Bronchial epithelial cell (primary cell): Measurements from ENCODE around the gene VANGL2. TPM values are rescaled to one million over a fixed set of nuclear protein-coding genes. Genes with fewer than 3 reads are reported as not detected.

Source experiments
- DNase-seq: peaks from one replicate; pipeline ENCODE4 v3.0.0-alpha.2; 2010; ENCODE audit warnings: low read depth
- FAIRE-seq: peaks from 2 replicates; lab custom pipeline; 2011; peaks lifted over from hg19 to GRCh38; lab: Jason Lieb, UNC
- H3K27me3 ChIP-seq: 2 replicates; pipeline ENCODE4 v1.5.1; 2011; ENCODE audit warnings: low read length; ENCODE audit not compliant: control insufficient read depth, insufficient read depth
- H3K36me3 ChIP-seq: 2 replicates; pipeline ENCODE4 v1.5.1; 2011; ENCODE audit warnings: low read length; ENCODE audit not compliant: control insufficient read depth, insufficient read depth
- H3K4me3 ChIP-seq: 2 replicates; pipeline ENCODE4 v1.5.1; 2011; ENCODE audit warnings: mild to moderate bottlenecking, low read depth, low read length, control low read depth
- CTCF ChIP-seq: IDR thresholded peaks from 2 replicates; pipeline ENCODE4 v1.5.1; 2011; ENCODE audit warnings: mild to moderate bottlenecking, moderate library complexity, low read length, control low read depth, inconsistent platforms; ENCODE audit not compliant: insufficient read depth, severe bottlenecking
- total RNA-seq: library from RNA; depleted of rRNA; stranded (reverse); fragments of >200 nt; gene quantifications from 2 replicates; pipeline ENCODE4 v1.2.1, GENCODE V29; 2014

VANGL2 gene
- total RNA-seq, 1 donor from 2014 or later, result 1.6 TPM

GRCh38 chr1:160399544-160400222 is 681 bp upstream of the VANGL2 start:
- no peak for DNase-seq
- no peak for TF ChIP-seq CTCF
- H3K4me3 ChIP-seq, result peak overlapping the region; percentile 57
- H3K27me3 ChIP-seq, result no peaks in the 10 kb centered on the region
- FAIRE-seq, result no peak
- no peaks in the 10 kb centered on the region for H3K36me3 ChIP-seq

GRCh38 chr1:160400646-160401486 is 502 bp downstream of the VANGL2 start:
- no peak for FAIRE-seq
- DNase-seq, result no peak
- TF ChIP-seq CTCF, result no peak
- Histone ChIP-seq H3K4me3 (peak overlapping the region; percentile 57), H3K27me3 (no peaks in the 10 kb centered on the region), H3K36me3 (no peaks in the 10 kb centered on the region)

- no peak for FAIRE-seq
- TF ChIP-seq CTCF, result no peak
- Histone ChIP-seq H3K27me3 (no peaks in the 10 kb centered on the region), H3K36me3 (no peaks in the 10 kb centered on the region), H3K4me3 (peak overlapping the region; percentile 57)
- DNase-seq, result no peak
Observed at GRCh38 chr1:160401487-160401805, 1.1 kb downstream of the VANGL2 start.

- no peaks in the 10 kb centered on the region for H3K27me3 ChIP-seq
- no peak for FAIRE-seq
- H3K4me3 ChIP-seq, result no peak overlapping the region
- no peak for TF ChIP-seq CTCF
- DNase-seq, result no peak
- H3K36me3 ChIP-seq, result no peaks in the 10 kb centered on the region
Observed at GRCh38 chr1:160402001-160402795, 1.8 kb downstream of the VANGL2 start.

- DNase-seq (no peak), FAIRE-seq (no peak)
- Histone ChIP-seq H3K36me3 (no peaks in the 10 kb centered on the region), H3K27me3 (no peaks in the 10 kb centered on the region), H3K4me3 (no peak overlapping the region)
- TF ChIP-seq CTCF, result no peak
Observed at GRCh38 chr1:160403244-160403643, 2.9 kb downstream of the VANGL2 start.
